HCT116 (cell line): ENCODE measurements around the gene NR1I3. TPM values are rescaled to one million over a fixed set of nuclear protein-coding genes. Genes with fewer than 3 reads are reported as not detected.

Source experiments
- ATAC-seq: fragments of 200-7000 bp; cut with Tn5 transposase; 2 replicates; pipeline ENCODE4 v1.9.1; 2020; ENCODE audit warnings: mild to moderate bottlenecking, moderate library complexity
- BruUV-seq: library from RNA; stranded (reverse); fragments of 400-500 nt; replicated peaks from 2 replicates; lab custom pipeline; 2021; lab: Mats Ljungman, UMichigan
- CTCF ChIA-PET: fragments of 300-600 bp; sonication (Branson Sonifier 250); formaldehyde crosslinking; loops from one replicate; lab custom pipeline; 2021; ENCODE audit warnings: antibody characterized with exemption; lab: Charles Lee
- POLR2A ChIA-PET: fragments of 300-600, 350-600 bp; sonication (Branson Sonifier 250); formaldehyde crosslinking; loops from one replicate; lab custom pipeline; 2021; ENCODE audit warnings: antibody characterized with exemption; lab: Charles Lee
- RAD21 ChIA-PET, 2 experiments: fragments of 300-600 bp; sonication (Branson Sonifier 250); formaldehyde crosslinking; loops; one replicate each; lab custom pipeline; 2023; ENCODE audit warnings: low total read pairs in 2 of 2; ENCODE audit not compliant: uncharacterized antibody in 2 of 2, unreplicated experiment in 2 of 2, low non-redundant PET in 1 of 2; lab: Charles Lee
- DNase-seq: peaks from one replicate; pipeline ENCODE4 v3.0.0-alpha.2; 2010; ENCODE audit warnings: low read depth, low spot score
- H2AFZ ChIP-seq: fragments of 200-600 bp; shearing (Covaris generic), sonication (generic); 2 replicates; pipeline ENCODE4 v1.6.1; 2017; ENCODE audit warnings: low read depth, mixed run types, mixed read lengths, antibody characterized with exemption, low read length; ENCODE audit not compliant: poor library complexity, severe bottlenecking
- H3K27ac ChIP-seq: 2 replicates; pipeline ENCODE4 v1.5.1; 2012; ENCODE audit warnings: low read depth, low read length
- H3K27me3 ChIP-seq: fragments of 200-600 bp; sonication (generic); 2 replicates; pipeline ENCODE4 v1.6.1; 2016; ENCODE audit warnings: mixed run types, low read length, mixed read lengths; ENCODE audit not compliant: insufficient read depth
- H3K36me3 ChIP-seq, 2 experiments: fragments of 200-500 bp in 1 of 2; fragments of 200-600 bp in 1 of 2; sonication (Bioruptor generic) in 1 of 2; sonication (generic) in 1 of 2; 2 replicates each; pipeline versions ENCODE4 v1.5.1 to v1.6.1; 2014 to 2016; ENCODE audit warnings: low read length in 2 of 2, inconsistent platforms in 1 of 2, mixed read lengths in 1 of 2, mixed run types in 1 of 2; ENCODE audit not compliant: insufficient read depth in 2 of 2, control insufficient read depth in 1 of 2
- H3K4me1 ChIP-seq, 2 experiments: fragments of 200-600 bp in 1 of 2; sonication (generic) in 1 of 2; 2 replicates each; pipeline versions ENCODE4 v1.5.1 to v1.6.1; 2012 to 2017; ENCODE audit warnings: low read length in 2 of 2, inconsistent platforms in 1 of 2, mild to moderate bottlenecking in 1 of 2, mixed read lengths in 1 of 2, mixed run types in 1 of 2, moderate library complexity in 1 of 2; ENCODE audit not compliant: insufficient read depth in 2 of 2, control insufficient read depth in 1 of 2
- H3K4me2 ChIP-seq: fragments of 200-600 bp; sonication (generic); 2 replicates; pipeline ENCODE4 v1.6.1; 2017; ENCODE audit warnings: mixed run types, low read length, mixed read lengths
- H3K4me3 ChIP-seq, 2 experiments: fragments of 200-600 bp in 1 of 2; sonication (generic) in 1 of 2; replicated peaks in 1 of 2; 2 replicates each; pipeline ENCODE4 v1.5.1; 2011 to 2016; ENCODE audit warnings: low read length in 2 of 2, control low read depth in 1 of 2, low read depth in 1 of 2, mild to moderate bottlenecking in 1 of 2, mixed read lengths in 1 of 2, mixed run types in 1 of 2
- H3K79me2 ChIP-seq: fragments of 200-600 bp; sonication (generic); 2 replicates; pipeline ENCODE4 v1.6.1; 2017; ENCODE audit warnings: mild to moderate bottlenecking, mixed run types, low read length, moderate library complexity, mixed read lengths; ENCODE audit not compliant: insufficient read depth
- H3K9ac ChIP-seq: fragments of 200-600 bp; sonication (generic); 2 replicates; pipeline ENCODE4 v1.6.1; 2016; ENCODE audit warnings: low read length, mixed read lengths
- H3K9me2 ChIP-seq: fragments of 200-600 bp; sonication (generic), shearing (Covaris generic); 2 replicates; pipeline ENCODE4 v1.6.1; 2017; ENCODE audit warnings: mixed run types, mild to moderate bottlenecking, moderate library complexity; ENCODE audit not compliant: insufficient read depth
- H3K9me3 ChIP-seq, 2 experiments: fragments of 200-500 bp in 1 of 2; fragments of 200-600 bp in 1 of 2; sonication (Bioruptor generic) in 1 of 2; sonication (generic) in 1 of 2; 2 replicates each; pipeline ENCODE4 v1.6.1; 2014 to 2017; ENCODE audit warnings: low read length in 2 of 2, mixed read lengths in 2 of 2, inconsistent platforms in 1 of 2, low read depth in 1 of 2, mild to moderate bottlenecking in 1 of 2, mixed run types in 1 of 2, moderate library complexity in 1 of 2; ENCODE audit not compliant: control insufficient read depth in 1 of 2, insufficient read depth in 1 of 2
- H4K20me1 ChIP-seq: fragments of 200-600 bp; sonication (generic), shearing (Covaris generic); 2 replicates; pipeline ENCODE4 v1.6.1; 2017; ENCODE audit warnings: mixed run types, mild to moderate bottlenecking, moderate library complexity; ENCODE audit not compliant: insufficient read depth
- ATF3 ChIP-seq: IDR thresholded peaks from 2 replicates; pipeline ENCODE4 v1.6.1; 2012
- CBX3 ChIP-seq: IDR thresholded peaks from 2 replicates; pipeline ENCODE4 v1.6.1; 2012; ENCODE audit warnings: low read depth
- CEBPB ChIP-seq: IDR thresholded peaks from 2 replicates; pipeline ENCODE4 v1.6.1; 2012; ENCODE audit warnings: low read depth
- CTCF ChIP-seq, 3 experiments: fragments of 200-600 bp in 1 of 3; sonication (generic) in 1 of 3; IDR thresholded peaks in 2 of 3; conservative IDR thresholded peaks in 1 of 3; 2 replicates each; pipeline ENCODE4 v1.5.1; 2012 to 2017; ENCODE audit warnings: low read depth in 2 of 3, low read length in 2 of 3, antibody characterized with exemption in 1 of 3, borderline replicate concordance in 1 of 3, control low read depth in 1 of 3, mild to moderate bottlenecking in 1 of 3, mixed read lengths in 1 of 3, mixed run types in 1 of 3, moderate library complexity in 1 of 3; ENCODE audit not compliant: insufficient read depth in 1 of 3
- EGR1 ChIP-seq: IDR thresholded peaks from 2 replicates; pipeline ENCODE4 v1.6.1; 2012; ENCODE audit warnings: low read depth
- FOSL1 ChIP-seq: IDR thresholded peaks from 2 replicates; pipeline ENCODE4 v1.6.1; 2012; ENCODE audit warnings: low read depth
- MAX ChIP-seq: IDR thresholded peaks from 2 replicates; pipeline ENCODE4 v1.6.1; 2012
- POLR2A ChIP-seq: IDR thresholded peaks from 2 replicates; pipeline ENCODE4 v1.7.0; 2011; ENCODE audit warnings: borderline replicate concordance; ENCODE audit not compliant: insufficient read depth, insufficient read length; ENCODE audit errors: extremely low read depth
- RAD21 ChIP-seq: IDR thresholded peaks from 2 replicates; pipeline ENCODE4 v1.6.1; 2012; ENCODE audit warnings: low read depth, mild to moderate bottlenecking
- SIN3A ChIP-seq: IDR thresholded peaks from 2 replicates; pipeline ENCODE4 v1.6.1; 2012; ENCODE audit warnings: low read depth
- YY1 ChIP-seq: IDR thresholded peaks from 2 replicates; pipeline ENCODE4 v1.6.1; 2011; ENCODE audit warnings: low read length, low read depth, moderate library complexity, mild to moderate bottlenecking; ENCODE audit not compliant: insufficient replicate concordance; ENCODE audit errors: extremely low read depth
- ZBTB33 ChIP-seq: IDR thresholded peaks from 2 replicates; pipeline ENCODE4 v1.6.1; 2011; ENCODE audit warnings: mild to moderate bottlenecking, low read length, moderate library complexity; ENCODE audit not compliant: insufficient replicate concordance; ENCODE audit errors: extremely low read depth
- intact Hi-C: fragments of 100-400 bp; cut with micrococcal nuclease; formaldehyde crosslinking; loops from 2 replicates; pipeline ENCODE4 v1.10.0; 2022
- total RNA-seq: library from RNA; stranded (reverse); gene quantifications from one replicate; pipeline ENCODE4 v1.2.1, GENCODE V29; 2021; ENCODE audit not compliant: unreplicated experiment

The NR1I3 gene
- total RNA-seq, 1 experiment from 2014 or later: not detected

- Histone ChIP-seq H3K79me2 (peaks cover 29% of the 10 kb centered on the region), H3K9me2 (no peaks in the 10 kb centered on the region), H3K4me2 (no peak overlapping the region), H4K20me1 (no peaks in the 10 kb centered on the region), H3K36me3 (peaks cover 42 to 55% of the 10 kb centered on the region in 2 experiments), H3K4me3 (no peak overlapping the region), H2AFZ (no peak overlapping the region), H3K9ac (no peak overlapping the region), H3K27ac (no peak overlapping the region), H3K9me3 (no peaks in the 10 kb centered on the region), H3K27me3 (no peaks in the 10 kb centered on the region), H3K4me1 (peaks cover 4 to 25% of the 10 kb centered on the region in 2 experiments; a peak in 3 of 4 replicates)
- ChIA-PET CTCF (no interaction called here), POLR2A (interaction anchor here (0.6 kb wide), 1 partner anchor 12 kb away, joined by 3 read pairs; no protein-coding TSS in a partner anchor), RAD21 (no interaction called here)
- BruUV-seq: no TSS peak
- ATAC-seq (no peak), DNase-seq (no peak)
- intact Hi-C loops: no loop called here
- TF ChIP-seq CBX3 (no peak), CEBPB (no peak), RAD21 (no peak), POLR2A (no peak), MAX (no peak)
These were observed 31.4 kb downstream of the NR1I3 start for GRCh38 chr1:161206411-161207140.

GRCh38 chr1:161201836-161202712 is 35.9 kb downstream of the NR1I3 start, which contains the start of gene NDUFS2:
Gene NDUFS2 (plus strand): TSS chr1:161202367. CDS start chr1:161202386, 19 bp downstream.
- RAD21 ChIA-PET: no interaction called here
- no peak for TF ChIP-seq ZBTB33
- TF ChIP-seq FOSL1: no peak
- TF ChIP-seq YY1: peak; percentile 100
- TF ChIP-seq ATF3: no peak
- peak in 2 of 3 experiments; percentile 31 to 32; a peak in 2 of 6 replicates for TF ChIP-seq CTCF (IDR thresholded peaks at IDR 0.05 in 2 of 3, conservative IDR thresholded peaks at IDR 0.05 in 1 of 3; ENCODE audit: borderline replicate concordance in 1 of 3, insufficient read depth in 1 of 3, low read depth in 2 of 3, low read length in 2 of 3)
- TF ChIP-seq SIN3A: no peak
- no peak for TF ChIP-seq CEBPB
- TF ChIP-seq EGR1: peak; percentile 93

More at GRCh38 chr1:161201836-161202712, 35.9 kb downstream of the NR1I3 start, which contains the start of gene NDUFS2:
- Histone ChIP-seq H3K27ac (peak within 1 kb of the TSS; percentile 65), H3K9me2 (no peaks in the 10 kb centered on the region), H3K9me3 (no peaks in the 10 kb centered on the region), H3K4me2 (peak within 1 kb of the TSS; percentile 89), H3K27me3 (no peaks in the 10 kb centered on the region), H4K20me1 (no peaks in the 10 kb centered on the region), H3K9ac (peak within 1 kb of the TSS; percentile 98), H3K36me3 (peaks cover 19 to 26% of the 10 kb centered on the region in 2 experiments; a peak in 2 of 4 replicates), H2AFZ (no peak within 1 kb of the TSS), H3K4me1 (peaks cover 8 to 38% of the 10 kb centered on the region in 2 experiments; a peak in 3 of 4 replicates), H3K4me3 (peak within 1 kb of the TSS; percentile 94 to 98), H3K79me2 (peaks cover 29% of the 10 kb centered on the region)
- CTCF ChIA-PET: interaction anchor here (0.7 to 1.8 kb wide), 6 partner anchors 10 to 180 kb away, joined by 3 to 7 read pairs (median 4); partner anchors contain the start of genes APOA2, PPOX and TOMM40L
- peak; percentile 99 for DNase-seq
- ATAC-seq: peak; percentile 96
- POLR2A ChIA-PET: interaction anchor here (0.9 to 3.0 kb wide), 7 partner anchors 8 to 86 kb away, joined by 3 to 12 read pairs (median 5); partner anchors contain the start of genes B4GALT3, PPOX and TOMM40L
- BruUV-seq: TSS peak; percentile 90
- intact Hi-C loops: no loop called here
